Heart right ventricle (tissue), 16 donors: ENCODE results near the gene KIAA0753. TPM values are rescaled to one million over a fixed set of nuclear protein-coding genes. Genes with fewer than 3 reads are reported as not detected.

Experiments used
- ATAC-seq, 8 donors: fragments of 200-7000 bp; cut with Tn5 transposase; one replicate each; pipeline ENCODE4 v1.9.1; 2020; ENCODE audit warnings: mild to moderate bottlenecking in 8 of 8, moderate library complexity in 8 of 8, moderate number of reproducible peaks in 1 of 8
- DNase-seq, 2 donors: peaks; one replicate each; pipeline ENCODE4 v3.0.0-alpha.2; 2020
- H3K27ac ChIP-seq, 10 donors: fragments of 200-600 bp; sonication (generic) in 2 of 10; one replicate each; pipeline versions ENCODE4 v1.5.0 to v1.8.0; 2020 to 2022; ENCODE audit warnings: mild to moderate bottlenecking in 3 of 10
- H3K27me3 ChIP-seq, 7 donors: fragments of 200-600 bp; one replicate each; pipeline ENCODE4 v1.8.0; 2021 to 2022; ENCODE audit warnings: mild to moderate bottlenecking in 2 of 7
- H3K36me3 ChIP-seq, 9 donors: fragments of 200-600 bp; sonication (generic) in 1 of 9; one replicate each; pipeline versions ENCODE4 v1.5.0 to v1.8.0; 2020 to 2022; ENCODE audit warnings: mild to moderate bottlenecking in 2 of 9
- H3K4me1 ChIP-seq, 9 donors: fragments of 200-600 bp; sonication (generic) in 1 of 9; one replicate each; pipeline versions ENCODE4 v1.5.0 to v1.8.0; 2020 to 2022; ENCODE audit warnings: mild to moderate bottlenecking in 4 of 9
- H3K4me3 ChIP-seq, 10 donors: fragments of 200-600 bp; sonication (generic) in 2 of 10; one replicate each; pipeline versions ENCODE4 v1.5.0 to v1.8.0; 2020 to 2022; ENCODE audit warnings: mild to moderate bottlenecking in 7 of 10, moderate library complexity in 2 of 10
- H3K9me3 ChIP-seq, 11 donors: fragments of 200-600 bp in 10 of 11; sonication (generic) in 2 of 11; one replicate each; pipeline versions ENCODE4 v1.5.0 to v1.8.0; 2013 to 2022; ENCODE audit warnings: mild to moderate bottlenecking in 2 of 11, control low read depth in 1 of 11, moderate library complexity in 1 of 11
- WGBS, 2 donors: extraction: QIAGEN DNeasy Blood & Tissue Kit; methylation state at CpG; one replicate each; pipeline ENCODE4 v1.1.7; 2013; ENCODE audit warnings: inconsistent platforms in 1 of 2; 5-methylcytosine and 5-hydroxymethylcytosine counted together
- intact Hi-C, 10 donors: fragments of 100-400 bp; cut with DNase I; formaldehyde crosslinking; loops; one replicate each; pipeline versions ENCODE4 v1.11.1 to v1.14.2; 2022
- polyA plus RNA-seq, 2 donors: library from polyadenylated mRNA; stranded (reverse); fragments of 200-250 nt; gene quantifications; one replicate each; pipeline ENCODE4 v1.2.3, GENCODE V29; 2013
- total RNA-seq, 10 donors: library from RNA; stranded (reverse); fragmentation: NEBNext Ultra II Directional in 3 of 10; extraction: Animal tissue kit (Norgen Biotek cat#: 25700) in 3 of 10; gene quantifications; one replicate each; pipeline versions ENCODE4 v1.2.1 to v1.2.4, GENCODE V29; 2021 to 2023
- TF ChIP-seq, protein P1 (sequence below), 9 donors: fragments of 200-600 bp; sonication (generic) in 2 of 9; IDR thresholded peaks; one replicate each; pipeline versions ENCODE4 v1.5.0 to v1.8.0; 2021 to 2022; ENCODE audit warnings: antibody characterized with exemption in 9 of 9, mild to moderate bottlenecking in 5 of 9, moderate library complexity in 1 of 9
- donor health status: Arrhythmogenic right ventricular cardiomyopathy.
- donor health status: ischemic (EF 13 %, LVEDD 7.1; RV severe dilation, severe dysfunction).
- donor health status: healthy with polysubstance abuse.
- donor health status: DM: no; HTN: yes; CAD: no.
- donor health status: DM: no; HTN: no; CAD: no.
- donor health status: ischemic (EF 25% LVEDD 6.9; RV normal size, moderate dysfunction).
- donor health status: ischemic (EF 25% LVEDD 5.7; RV mildly dilated, moderate dysfunction).
- donor health status: healthy.
- donor health status: DM: yes; HTN: yes; CAD: no.
- donor health status: Ischemic cardiomyopathy.
- donor health status: ischemic (EF 35%, LVEDD 5.7; RV mildly dilated, moderate dysfunction).
- donor health status: nonischemic (EF 11% LVEDD 7.7; RV severe dilation, severe dysfunction).
- donor health status: DM: yes; HTN: yes; CAD: no.
- donor health status: PGD.
- donor health status: ischemic (EF 29% LVEDD 5.4; RV normal size, mild dysfunction).
- donor health status: nonischemic (EF 23%, LVEDD 6.1; RV moderate dilation, normal function).

KIAA0753 gene
- total and polyA plus RNA-seq, 12 donors: 2.4 to 9.9 (median 5.5) TPM

DNA sequence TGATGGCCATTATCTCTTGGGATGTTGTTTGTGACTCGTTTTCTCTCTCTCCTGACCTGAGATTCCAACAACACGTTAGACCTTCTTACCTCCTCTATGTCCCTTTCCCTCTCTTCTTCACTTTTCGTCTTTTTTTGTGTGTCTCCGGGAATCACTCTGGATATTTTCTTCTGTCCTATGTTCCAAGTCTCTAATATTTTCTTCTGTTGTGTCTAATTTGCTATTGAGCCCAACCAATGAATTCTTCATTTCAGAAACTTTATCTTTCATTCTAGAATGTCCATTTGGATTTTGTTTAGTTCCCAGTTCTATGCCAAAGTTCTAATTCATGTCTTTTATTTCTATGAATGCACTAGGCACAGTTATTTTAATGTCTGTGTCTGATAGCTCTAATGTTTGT, 57.1 kb downstream of the KIAA0753 start:
- DNase-seq (no peak), ATAC-seq (no peak)
- Histone ChIP-seq H3K36me3 (peaks cover 0 to 89% (median 41%) of the 10 kb centered on the region in 9 donors), H3K4me1 (no peaks in the 10 kb centered on the region), H3K27me3 (no peaks in the 10 kb centered on the region), H3K27ac (no peak overlapping the region), H3K4me3 (no peak overlapping the region), H3K9me3 (peaks cover 0 to 18% (median 0%) of the 10 kb centered on the region in 11 donors)
- intact Hi-C loops: no loop called here
- TF ChIP-seq, protein P1, sequence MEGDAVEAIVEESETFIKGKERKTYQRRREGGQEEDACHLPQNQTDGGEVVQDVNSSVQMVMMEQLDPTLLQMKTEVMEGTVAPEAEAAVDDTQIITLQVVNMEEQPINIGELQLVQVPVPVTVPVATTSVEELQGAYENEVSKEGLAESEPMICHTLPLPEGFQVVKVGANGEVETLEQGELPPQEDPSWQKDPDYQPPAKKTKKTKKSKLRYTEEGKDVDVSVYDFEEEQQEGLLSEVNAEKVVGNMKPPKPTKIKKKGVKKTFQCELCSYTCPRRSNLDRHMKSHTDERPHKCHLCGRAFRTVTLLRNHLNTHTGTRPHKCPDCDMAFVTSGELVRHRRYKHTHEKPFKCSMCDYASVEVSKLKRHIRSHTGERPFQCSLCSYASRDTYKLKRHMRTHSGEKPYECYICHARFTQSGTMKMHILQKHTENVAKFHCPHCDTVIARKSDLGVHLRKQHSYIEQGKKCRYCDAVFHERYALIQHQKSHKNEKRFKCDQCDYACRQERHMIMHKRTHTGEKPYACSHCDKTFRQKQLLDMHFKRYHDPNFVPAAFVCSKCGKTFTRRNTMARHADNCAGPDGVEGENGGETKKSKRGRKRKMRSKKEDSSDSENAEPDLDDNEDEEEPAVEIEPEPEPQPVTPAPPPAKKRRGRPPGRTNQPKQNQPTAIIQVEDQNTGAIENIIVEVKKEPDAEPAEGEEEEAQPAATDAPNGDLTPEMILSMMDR (IDR thresholded peaks at IDR 0.05): no peak
- 97 to 100% methylated on average over 4 of the region's 4 CpGs for WGBS, 2 donors

DNA sequence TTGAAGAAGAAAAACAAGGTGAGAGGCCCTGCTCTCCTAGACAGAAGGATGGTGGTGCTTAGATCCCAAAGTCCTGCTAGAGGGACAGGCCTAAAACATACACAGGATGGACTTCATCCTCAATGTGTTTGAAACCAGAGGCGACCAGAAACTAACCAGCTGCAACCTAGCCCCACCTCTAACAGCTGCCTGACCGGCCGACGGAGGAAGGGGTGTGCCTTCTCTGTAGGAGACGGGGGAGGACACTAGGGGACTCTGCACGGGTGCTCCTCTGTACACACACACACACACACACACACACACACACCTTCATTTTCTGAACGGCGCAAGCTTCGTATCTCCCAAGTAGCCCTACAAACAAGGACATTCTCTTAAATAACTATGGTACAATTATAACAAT, 59.9 kb downstream of the KIAA0753 start:
- H3K27ac ChIP-seq: no peak overlapping the region
- H3K27me3 ChIP-seq: no peaks in the 10 kb centered on the region
- H3K36me3 ChIP-seq: peaks cover 0 to 78% (median 18%) of the 10 kb centered on the region in 9 donors
- TF ChIP-seq, protein P1 (IDR thresholded peaks at IDR 0.05): no peak
- intact Hi-C loops: no loop called here
- peaks cover 0 to 11% (median 0%) of the 10 kb centered on the region in 11 donors for H3K9me3 ChIP-seq
- no peak overlapping the region for H3K4me3 ChIP-seq
- ATAC-seq (no peak), DNase-seq (no peak)
- peaks cover 0 to 9% (median 2%) of the 10 kb centered on the region in 9 donors for H3K4me1 ChIP-seq
- 75 to 77% methylated on average over 9 of the region's 9 CpGs for WGBS, 2 donors

DNA sequence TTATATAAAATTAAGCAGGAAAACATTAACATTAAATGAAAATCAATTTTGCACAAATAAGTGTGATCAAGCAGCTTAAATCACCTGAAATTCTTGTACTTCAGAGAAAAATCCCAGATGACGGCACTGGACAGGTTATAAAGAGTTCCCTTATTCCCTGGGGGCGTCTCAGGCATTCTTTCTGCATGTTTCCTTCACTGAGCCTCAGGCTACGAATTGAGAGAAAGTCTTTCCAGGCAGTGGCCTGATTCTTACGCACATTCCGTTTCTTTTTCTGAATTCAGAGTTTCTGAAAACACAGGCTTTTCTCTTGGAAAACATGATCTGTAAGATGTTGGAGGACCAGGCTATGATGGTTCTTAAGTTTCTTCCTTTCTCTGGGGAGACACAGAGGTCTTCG, 62.0 kb downstream of the KIAA0753 start:
- H3K9me3 ChIP-seq: peaks cover 0 to 4% (median 0%) of the 10 kb centered on the region in 11 donors
- no peak overlapping the region for H3K27ac ChIP-seq
- no peaks in the 10 kb centered on the region for H3K27me3 ChIP-seq
- H3K36me3 ChIP-seq: peaks cover 0 to 57% (median 8%) of the 10 kb centered on the region in 9 donors
- TF ChIP-seq, protein P1 (IDR thresholded peaks at IDR 0.05): no peak
- DNase-seq: no peak
- no peak overlapping the region for H3K4me3 ChIP-seq
- intact Hi-C loops: loop anchor here in 1 of 10 donors (10.0 kb wide), 1 partner anchor 104 kb away; no protein-coding TSS in a partner anchor
- ATAC-seq: no peak
- H3K4me1 ChIP-seq: peaks cover 3 to 21% (median 15%) of the 10 kb centered on the region in 9 donors
- WGBS, 2 donors: 78 to 85% methylated on average over 6 of the region's 6 CpGs

DNA sequence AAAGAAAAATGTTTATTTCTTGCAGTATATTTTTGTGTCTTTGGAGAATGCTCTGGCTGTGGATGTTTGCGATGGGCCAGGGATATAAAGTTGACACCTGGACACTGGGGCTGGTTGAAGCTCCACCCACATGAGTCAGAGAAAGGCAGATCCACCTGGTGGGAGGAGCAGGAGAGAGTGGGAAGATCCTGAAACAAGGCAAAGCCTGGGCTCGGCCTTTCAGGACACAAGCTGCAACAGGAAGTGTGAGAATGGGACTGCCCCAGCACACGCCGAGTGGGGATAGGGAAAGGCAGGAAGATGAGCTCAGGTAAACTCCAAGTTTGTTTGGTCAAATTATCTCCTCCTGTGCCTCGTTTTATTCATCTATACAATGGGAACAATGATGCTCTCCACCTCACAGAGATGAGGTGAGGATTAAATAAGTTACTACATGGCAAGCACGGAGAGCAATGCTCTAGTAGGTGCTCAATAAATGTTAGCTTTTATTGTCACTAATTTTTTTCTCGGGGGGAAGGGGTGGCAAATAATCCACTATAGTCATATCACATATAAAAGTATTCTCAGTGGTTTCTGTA, 62.7 kb downstream of the KIAA0753 start:
- intact Hi-C loops: loop anchor here in 1 of 10 donors (10.0 kb wide), 1 partner anchor 103 kb away; no protein-coding TSS in a partner anchor
- 91 to 92% methylated on average over 7 of the region's 7 CpGs for WGBS, 2 donors
- TF ChIP-seq, protein P1 (IDR thresholded peaks at IDR 0.05): no peak

More for the DNA sequence above, 62.7 kb downstream of the KIAA0753 start:
- H3K4me3 ChIP-seq: no peak overlapping the region
- peaks cover 0 to 50% (median 8%) of the 10 kb centered on the region in 9 donors for H3K36me3 ChIP-seq
- peaks cover 3 to 21% (median 15%) of the 10 kb centered on the region in 9 donors for H3K4me1 ChIP-seq
- no peak for ATAC-seq
- H3K27me3 ChIP-seq: no peaks in the 10 kb centered on the region
- no peak overlapping the region for H3K27ac ChIP-seq
- DNase-seq: no peak
- peaks cover 0 to 4% (median 0%) of the 10 kb centered on the region in 11 donors for H3K9me3 ChIP-seq
